Measurements from ENCODE around the gene MRPS26.
"Not testable (repeated sequence)": the region's sequence is repeated elsewhere in the genome, so short reads cannot be mapped to it uniquely, and the experiment has no call there.

MRPS26 gene

GRCh38 chr20:3042625-3043024 is 3.2 kb upstream of the MRPS26 start:
- no peak for DNase-seq (ENCODE audit: low read depth)

GRCh38 chr20:3043322-3043721 is 2.5 kb upstream of the MRPS26 start, which contains the start of gene GNRH2:
TSS of gene GNRH2 (plus strand) at chr20:3043622. CDS start at chr20:3044415, 793 bp downstream.
- DNase-seq (ENCODE audit: low read depth) = no peak

- DNase-seq (ENCODE audit: low read depth) = no peak
Observed at GRCh38 chr20:3044336-3044965, 1.4 kb upstream of the MRPS26 start.

GRCh38 chr20:3045042-3045815 is 623 bp upstream of the MRPS26 start:
- DNase-seq (ENCODE audit: low read depth) = no peak

- no peak for DNase-seq (ENCODE audit: low read depth)
Observed at GRCh38 chr20:3046677-3047462, 1.0 kb downstream of the MRPS26 start.

- DNase-seq (ENCODE audit: low read depth) = no peak
Observed at GRCh38 chr20:3047486-3048419, 1.9 kb downstream of the MRPS26 start.

- no peak for DNase-seq (ENCODE audit: low read depth)
Observed at GRCh38 chr20:3051385-3052019, 5.7 kb downstream of the MRPS26 start.

GRCh38 chr20:3059489-3059888 is 13.6 kb downstream of the MRPS26 start:
- no peak for DNase-seq (ENCODE audit: low read depth)

- DNase-seq (ENCODE audit: low read depth) = not testable (repeated sequence)
Observed at GRCh38 chr20:3064119-3064518, 18.3 kb downstream of the MRPS26 start.

- peak; percentile 31 for DNase-seq (ENCODE audit: low read depth)
Observed at GRCh38 chr20:3067139-3068014, 21.5 kb downstream of the MRPS26 start.

- no peak for DNase-seq (ENCODE audit: low read depth)
Observed at GRCh38 chr20:3068075-3068474, 22.2 kb downstream of the MRPS26 start.

GRCh38 chr20:3068986-3069900 is 23.4 kb downstream of the MRPS26 start:
- DNase-seq (ENCODE audit: low read depth) = peak; percentile 39

- DNase-seq (ENCODE audit: low read depth) = no peak
Observed at GRCh38 chr20:3070725-3071124, 24.9 kb downstream of the MRPS26 start.

GRCh38 chr20:3071266-3071609 is 25.4 kb downstream of the MRPS26 start:
- no peak for DNase-seq (ENCODE audit: low read depth)

GRCh38 chr20:3071610-3072529 is 26.0 kb downstream of the MRPS26 start, which contains the start of gene OXT:
TSS of gene OXT (plus strand) at chr20:3071620. CDS start at chr20:3071656, 36 bp downstream.
- peak; percentile 50 for DNase-seq (ENCODE audit: low read depth)

- no peak for DNase-seq (ENCODE audit: low read depth)
Observed at GRCh38 chr20:3072530-3073250, 26.8 kb downstream of the MRPS26 start.

- DNase-seq (ENCODE audit: low read depth) = not testable (repeated sequence)
Observed at GRCh38 chr20:3073251-3073643, 27.4 kb downstream of the MRPS26 start.
